D721Med (cell line): Measurements from ENCODE around the gene EXOC5.
A peak's percentile ranks its signal among the peaks of the same experiment; 100 is the strongest.

ENCODE experiments used
- DNase-seq: peaks from one replicate; pipeline ENCODE4 v3.0.0; 2011; ENCODE audit warnings: low spot score; ENCODE audit not compliant: insufficient read length
- FAIRE-seq: peaks from 2 replicates; lab custom pipeline; 2011; peaks lifted over from hg19 to GRCh38; lab: Jason Lieb, UNC
- TF ChIP-seq, protein P1 (sequence below): IDR thresholded peaks from 2 replicates; pipeline ENCODE4 v1.5.1; 2012; ENCODE audit warnings: mild to moderate bottlenecking, control low read depth; ENCODE audit not compliant: insufficient read depth; ENCODE audit errors: missing control alignments

EXOC5 gene

DNA sequence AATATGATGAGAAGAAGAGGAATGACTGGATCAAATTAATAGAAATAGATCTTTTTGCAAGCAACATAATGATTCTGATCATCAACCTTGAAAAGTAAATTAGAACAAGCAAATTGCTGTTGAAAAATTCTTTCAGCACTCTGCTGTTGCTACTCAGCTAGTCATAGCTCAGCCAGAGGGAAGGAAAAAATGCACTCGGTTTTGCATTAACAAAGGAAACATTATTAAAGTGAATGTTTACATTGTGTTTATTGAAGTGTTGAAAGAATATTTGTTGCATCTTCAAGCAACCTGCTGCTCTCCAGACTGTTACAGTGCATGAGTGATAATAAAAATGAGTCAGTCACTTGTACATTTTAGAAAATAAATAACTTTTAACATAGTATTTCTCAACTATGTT lies 26.5 kb upstream of the EXOC5 start:
- FAIRE-seq (no peak), DNase-seq (no peak)
- TF ChIP-seq, protein P1, sequence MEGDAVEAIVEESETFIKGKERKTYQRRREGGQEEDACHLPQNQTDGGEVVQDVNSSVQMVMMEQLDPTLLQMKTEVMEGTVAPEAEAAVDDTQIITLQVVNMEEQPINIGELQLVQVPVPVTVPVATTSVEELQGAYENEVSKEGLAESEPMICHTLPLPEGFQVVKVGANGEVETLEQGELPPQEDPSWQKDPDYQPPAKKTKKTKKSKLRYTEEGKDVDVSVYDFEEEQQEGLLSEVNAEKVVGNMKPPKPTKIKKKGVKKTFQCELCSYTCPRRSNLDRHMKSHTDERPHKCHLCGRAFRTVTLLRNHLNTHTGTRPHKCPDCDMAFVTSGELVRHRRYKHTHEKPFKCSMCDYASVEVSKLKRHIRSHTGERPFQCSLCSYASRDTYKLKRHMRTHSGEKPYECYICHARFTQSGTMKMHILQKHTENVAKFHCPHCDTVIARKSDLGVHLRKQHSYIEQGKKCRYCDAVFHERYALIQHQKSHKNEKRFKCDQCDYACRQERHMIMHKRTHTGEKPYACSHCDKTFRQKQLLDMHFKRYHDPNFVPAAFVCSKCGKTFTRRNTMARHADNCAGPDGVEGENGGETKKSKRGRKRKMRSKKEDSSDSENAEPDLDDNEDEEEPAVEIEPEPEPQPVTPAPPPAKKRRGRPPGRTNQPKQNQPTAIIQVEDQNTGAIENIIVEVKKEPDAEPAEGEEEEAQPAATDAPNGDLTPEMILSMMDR: no peak

- DNase-seq (no peak), FAIRE-seq (no peak)
- TF ChIP-seq, protein P1: peak; percentile 42
Observed at GRCh38 chr14:57293866-57294837, 25.4 kb upstream of the EXOC5 start.

GRCh38 chr14:57291692-57292647 lies 23.3 kb upstream of the EXOC5 start:
- DNase-seq: no peak
- peak; percentile 85 for FAIRE-seq
- TF ChIP-seq, protein P1: no peak

- TF ChIP-seq, protein P1: no peak
- no peak for FAIRE-seq
- no peak for DNase-seq
Observed at GRCh38 chr14:57290751-57291150, 22.0 kb upstream of the EXOC5 start.

DNA sequence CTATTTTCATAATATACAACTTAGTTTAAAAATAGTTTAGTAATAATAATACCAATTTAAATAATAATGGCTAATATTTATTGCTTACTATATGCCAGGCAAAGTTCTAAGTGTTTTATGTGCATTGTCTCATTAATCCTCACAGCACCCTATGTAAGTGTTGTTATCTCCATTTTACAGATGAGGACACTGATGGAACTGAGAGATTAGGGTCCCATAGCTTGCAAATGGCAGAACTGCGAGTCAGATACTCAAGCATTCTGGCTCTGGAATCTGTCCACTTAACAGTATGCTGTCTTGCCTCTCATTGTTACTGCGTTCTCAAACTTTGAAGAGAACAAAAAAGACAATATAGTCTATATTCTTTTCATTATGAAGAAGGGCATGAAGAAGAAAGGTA lies 19.0 kb upstream of the EXOC5 start:
- no peak for FAIRE-seq
- DNase-seq: no peak
- TF ChIP-seq, protein P1: no peak

GRCh38 chr14:57277062-57277461 lies 8.4 kb upstream of the EXOC5 start:
- DNase-seq (no peak), FAIRE-seq (no peak)

More at GRCh38 chr14:57277062-57277461, 8.4 kb upstream of the EXOC5 start:
- TF ChIP-seq, protein P1: no peak
